Measurements from ENCODE around the gene EXOSC7.
"Not testable (repeated sequence)": the region's sequence is repeated elsewhere in the genome, so short reads cannot be mapped to it uniquely, and the experiment has no call there.

The EXOSC7 gene

GRCh38 chr3:45026038-45026437, 50.0 kb downstream of the EXOSC7 start, which contains the start of gene CLEC3B:
TSS of gene CLEC3B (plus strand) at chr3:45026303. CDS start at chr3:45026363, 60 bp downstream.
- no peak for DNase-seq

GRCh38 chr3:45026957-45027356, 50.9 kb downstream of the EXOSC7 start:
- DNase-seq, result no peak

- no peak for DNase-seq
These were observed 51.4 kb downstream of the EXOSC7 start for GRCh38 chr3:45027441-45027840.

GRCh38 chr3:45029216-45029615, 53.2 kb downstream of the EXOSC7 start:
- DNase-seq, result no peak

GRCh38 chr3:45029661-45030060, 53.6 kb downstream of the EXOSC7 start:
- no peak for DNase-seq

GRCh38 chr3:45031531-45031930, 55.5 kb downstream of the EXOSC7 start:
- no peak for DNase-seq

GRCh38 chr3:45032113-45032512, 56.1 kb downstream of the EXOSC7 start:
- no peak for DNase-seq

GRCh38 chr3:45033791-45034190, 57.7 kb downstream of the EXOSC7 start:
- no peak for DNase-seq

GRCh38 chr3:45034612-45035252, 58.7 kb downstream of the EXOSC7 start:
- DNase-seq, result no peak

- DNase-seq, result no peak
These were observed 59.6 kb downstream of the EXOSC7 start for GRCh38 chr3:45035441-45036301.

- DNase-seq, result peak; percentile 93
These were observed 61.8 kb downstream of the EXOSC7 start for GRCh38 chr3:45037720-45038455.

GRCh38 chr3:45041666-45042065, 65.6 kb downstream of the EXOSC7 start:
- DNase-seq, result no peak

- DNase-seq, result no peak
These were observed 66.1 kb downstream of the EXOSC7 start for GRCh38 chr3:45042162-45042561.

GRCh38 chr3:45043728-45044299, 67.8 kb downstream of the EXOSC7 start:
- DNase-seq, result no peak

GRCh38 chr3:45048244-45048643, 72.2 kb downstream of the EXOSC7 start:
- DNase-seq, result no peak

GRCh38 chr3:45049807-45050206, 73.8 kb downstream of the EXOSC7 start:
- DNase-seq, result no peak

- no peak for DNase-seq
These were observed 75.6 kb downstream of the EXOSC7 start for GRCh38 chr3:45051685-45052084.

GRCh38 chr3:45053805-45054195, 77.8 kb downstream of the EXOSC7 start:
- not testable (repeated sequence) for DNase-seq

GRCh38 chr3:45054196-45054857, 78.3 kb downstream of the EXOSC7 start:
- no peak for DNase-seq

GRCh38 chr3:45055032-45055410, 79.0 kb downstream of the EXOSC7 start:
- no peak for DNase-seq

- DNase-seq, result no peak
These were observed 79.5 kb downstream of the EXOSC7 start for GRCh38 chr3:45055411-45056143.

Measured in CD4-positive, alpha-beta T cell treated with Interleukin-12 subunit alpha and Interleukin-12 subunit beta, for 1 hour (primary cell).